RWPE2 (cell line): ENCODE measurements around the gene MAP3K7CL.

ENCODE experiments used
- ATAC-seq: fragments of 200-7000 bp; cut with Tn5 transposase; 3 replicates; pipeline ENCODE4 v1.9.1; 2021; ENCODE audit warnings: low read depth
- DNase-seq: peaks from one replicate; pipeline ENCODE4 v3.0.0-alpha.2; 2020; ENCODE audit warnings: low spot score
- H3K27ac ChIP-seq: fragments of 450-650 bp; 2 replicates; pipeline ENCODE4 v1.5.1; 2017; ENCODE audit warnings: mild to moderate bottlenecking; ENCODE audit not compliant: poor library complexity, severe bottlenecking
- H3K27me3 ChIP-seq: fragments of 250-450 bp; sonication (Bioruptor Pico); 2 replicates; pipeline ENCODE4 v1.5.1; 2021; ENCODE audit warnings: mild to moderate bottlenecking, moderate library complexity; ENCODE audit not compliant: insufficient read depth, poor library complexity, severe bottlenecking
- H3K36me3 ChIP-seq: fragments of 250-450 bp; sonication (Bioruptor Pico); 2 replicates; pipeline ENCODE4 v1.5.1; 2020; ENCODE audit warnings: low read depth, mild to moderate bottlenecking, moderate library complexity
- H3K4me1 ChIP-seq: fragments of 250-450 bp; sonication (Bioruptor Pico); 2 replicates; pipeline ENCODE4 v1.5.1; 2021; ENCODE audit warnings: mild to moderate bottlenecking, moderate library complexity; ENCODE audit not compliant: insufficient read depth, poor library complexity, severe bottlenecking
- H3K4me3 ChIP-seq: fragments of 250-450 bp; sonication (Bioruptor Pico); 2 replicates; pipeline ENCODE4 v1.5.1; 2021; ENCODE audit warnings: mild to moderate bottlenecking, moderate library complexity; ENCODE audit not compliant: severe bottlenecking
- H3K9me3 ChIP-seq: fragments of 250-450 bp; sonication (Bioruptor Pico); 2 replicates; pipeline ENCODE4 v1.5.1; 2021; ENCODE audit warnings: mild to moderate bottlenecking, moderate library complexity; ENCODE audit not compliant: severe bottlenecking
- CTCF ChIP-seq: fragments of 450-650 bp; IDR thresholded peaks from one replicate; pipeline ENCODE4 v1.5.1; 2017; ENCODE audit warnings: mild to moderate bottlenecking, moderate library complexity; ENCODE audit not compliant: poor library complexity, severe bottlenecking

MAP3K7CL gene

DNA sequence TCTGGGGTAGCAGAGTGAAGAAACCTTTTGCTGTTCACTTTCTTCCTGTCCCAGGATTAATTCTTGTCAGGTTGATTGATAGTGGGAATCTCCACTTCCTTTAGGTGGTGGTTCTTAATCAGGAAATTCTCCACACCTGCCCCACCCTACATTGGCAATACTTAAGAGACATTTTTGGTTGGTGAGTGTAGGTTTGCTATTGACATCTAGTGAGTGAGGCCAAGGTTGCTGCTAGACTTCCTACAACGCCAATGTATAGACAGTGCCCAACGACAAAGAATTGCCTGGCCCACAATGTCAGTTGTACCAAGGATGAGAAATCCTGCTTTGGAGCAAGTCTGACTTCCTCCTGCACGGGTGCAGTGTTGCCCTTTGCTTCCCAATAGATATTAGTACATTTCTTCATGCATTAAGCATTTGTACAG lies 38.5 kb downstream of the MAP3K7CL start:
- no peak for TF ChIP-seq CTCF
- Histone ChIP-seq H3K36me3 (no peaks in the 10 kb centered on the region), H3K9me3 (no peaks in the 10 kb centered on the region), H3K4me1 (peaks cover 43% of the 10 kb centered on the region), H3K27me3 (no peaks in the 10 kb centered on the region), H3K4me3 (no peak overlapping the region), H3K27ac (peak overlapping the region; percentile 86)
- DNase-seq (peak; percentile 73), ATAC-seq (peak; percentile 97)

DNA sequence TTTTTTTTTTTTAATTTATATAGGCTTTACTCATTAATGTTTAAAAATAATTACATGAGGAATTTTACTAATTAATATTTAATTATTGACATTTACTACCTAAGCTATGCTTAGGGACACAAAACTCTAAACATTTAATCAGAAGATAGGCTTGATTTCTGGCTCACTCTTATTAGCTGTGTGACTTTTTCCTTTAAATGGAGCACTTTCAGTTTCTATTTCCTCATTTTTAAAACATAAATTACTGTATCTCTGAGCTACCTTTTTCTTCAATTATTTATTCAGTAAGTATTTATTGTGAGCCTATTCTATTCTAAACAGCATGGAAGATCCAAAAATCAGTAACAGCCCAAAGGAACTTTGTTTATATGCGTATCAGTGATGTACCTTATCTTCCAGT lies 40.5 kb downstream of the MAP3K7CL start:
- H3K4me3 ChIP-seq: no peak overlapping the region
- DNase-seq (no peak), ATAC-seq (no peak)
- H3K27me3 ChIP-seq: no peaks in the 10 kb centered on the region
- no peaks in the 10 kb centered on the region for H3K9me3 ChIP-seq
- H3K4me1 ChIP-seq: peaks cover 43% of the 10 kb centered on the region
- no peak for TF ChIP-seq CTCF
- H3K27ac ChIP-seq: peak overlapping the region; percentile 86
- no peaks in the 10 kb centered on the region for H3K36me3 ChIP-seq

DNA sequence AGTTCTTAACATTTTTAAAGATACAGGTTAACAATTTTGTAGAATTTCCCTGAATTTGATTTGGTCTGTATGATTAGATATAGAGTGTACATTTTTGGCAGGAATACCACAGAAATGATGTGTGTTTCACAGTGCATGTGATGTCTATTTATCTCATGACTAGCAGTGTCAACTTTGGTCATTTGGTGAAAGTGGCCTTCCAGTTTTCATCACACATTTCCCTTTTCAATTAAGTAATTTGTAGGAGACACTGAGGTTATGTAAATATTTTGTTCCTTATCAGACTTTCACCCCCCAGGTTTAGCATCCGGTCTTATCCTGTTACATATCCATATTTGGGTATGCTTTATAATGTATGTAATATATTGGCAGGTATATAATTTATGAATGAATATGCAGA lies 41.8 kb downstream of the MAP3K7CL start:
- no peak for DNase-seq
- Histone ChIP-seq H3K27ac (no peak overlapping the region), H3K9me3 (no peaks in the 10 kb centered on the region), H3K4me1 (peaks cover 39% of the 10 kb centered on the region), H3K4me3 (no peak overlapping the region), H3K27me3 (no peaks in the 10 kb centered on the region), H3K36me3 (no peaks in the 10 kb centered on the region)
- no peak for TF ChIP-seq CTCF
- ATAC-seq: no peak

DNA sequence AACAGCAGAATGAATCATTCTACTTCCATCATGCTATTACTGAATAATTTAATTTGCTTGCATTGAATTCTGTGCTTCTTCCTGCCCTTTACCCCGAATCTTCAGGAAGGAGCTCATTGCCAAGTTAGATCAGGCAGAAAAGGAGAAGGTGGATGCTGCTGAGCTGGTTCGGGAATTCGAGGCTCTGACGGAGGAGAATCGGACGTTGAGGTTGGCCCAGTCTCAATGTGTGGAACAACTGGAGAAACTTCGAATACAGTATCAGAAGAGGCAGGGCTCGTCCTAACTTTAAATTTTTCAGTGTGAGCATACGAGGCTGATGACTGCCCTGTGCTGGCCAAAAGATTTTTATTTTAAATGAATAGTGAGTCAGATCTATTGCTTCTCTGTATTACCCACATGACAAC lies 44.2 kb downstream of the MAP3K7CL start:
- Histone ChIP-seq H3K36me3 (no peaks in the 10 kb centered on the region), H3K4me1 (peaks cover 21% of the 10 kb centered on the region), H3K9me3 (no peaks in the 10 kb centered on the region), H3K27me3 (no peaks in the 10 kb centered on the region), H3K27ac (peak overlapping the region; percentile 16), H3K4me3 (no peak overlapping the region)
- DNase-seq (no peak), ATAC-seq (0 out of 3 replicates have a peak, but pooled peaks have one; percentile 21)
- TF ChIP-seq CTCF: no peak

DNA sequence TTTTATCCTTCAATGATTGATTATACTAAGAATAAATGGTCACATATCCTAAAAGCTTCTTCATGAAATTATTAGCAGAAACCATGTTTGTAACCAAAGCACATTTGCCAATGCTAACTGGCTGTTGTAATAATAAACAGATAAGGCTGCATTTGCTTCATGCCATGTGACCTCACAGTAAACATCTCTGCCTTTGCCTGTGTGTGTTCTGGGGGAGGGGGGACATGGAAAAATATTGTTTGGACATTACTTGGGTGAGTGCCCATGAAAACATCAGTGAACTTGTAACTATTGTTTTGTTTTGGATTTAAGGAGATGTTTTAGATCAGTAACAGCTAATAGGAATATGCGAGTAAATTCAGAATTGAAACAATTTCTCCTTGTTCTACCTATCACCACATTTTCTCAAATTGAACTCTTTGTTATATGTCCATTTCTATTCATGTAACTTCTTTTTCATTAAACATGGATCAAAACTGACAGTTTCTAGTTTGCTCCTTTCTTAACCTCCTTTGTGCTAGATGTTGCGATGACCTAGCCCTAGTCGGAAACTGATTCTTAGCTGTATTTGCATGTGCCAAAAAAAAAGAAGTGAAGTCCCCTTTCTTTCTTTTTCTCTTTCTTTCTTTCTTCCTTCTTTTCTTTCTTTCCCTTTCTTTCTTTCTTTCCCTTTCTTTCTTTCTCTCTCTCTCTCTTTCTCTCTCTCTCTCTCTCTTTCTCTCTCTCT lies 45.1 kb downstream of the MAP3K7CL start:
- DNase-seq (no peak), ATAC-seq (0 out of 3 replicates have a peak, but pooled peaks have one; percentile 10)
- Histone ChIP-seq H3K27me3 (no peaks in the 10 kb centered on the region), H3K27ac (peak overlapping the region; percentile 16), H3K4me1 (peaks cover 16% of the 10 kb centered on the region), H3K4me3 (no peak overlapping the region), H3K36me3 (no peaks in the 10 kb centered on the region), H3K9me3 (no peaks in the 10 kb centered on the region)
- no peak for TF ChIP-seq CTCF
